CD14-positive monocyte (primary cell): ENCODE results near the gene AGBL1. TPM values are rescaled to one million over a fixed set of nuclear protein-coding genes. Genes with fewer than 3 reads are reported as not detected.

Experiments
- DNase-seq, 3 donors: peaks; one replicate each; pipeline ENCODE4 v3.0.0-alpha.2; 2011 to 2022
- H2AFZ ChIP-seq: 2 replicates; pipeline ENCODE4 v1.6.0; 2012; ENCODE audit warnings: mild to moderate bottlenecking, low read depth, low read length, inconsistent platforms; ENCODE audit not compliant: insufficient read depth, poor library complexity, severe bottlenecking
- H3K27ac ChIP-seq, 2 donors: 1 replicate in 1 of 2; 2 replicates in 1 of 2; pipeline ENCODE4 v1.5.1; 2012 to 2013; ENCODE audit warnings: low read length in 2 of 2, control low read depth in 1 of 2, inconsistent platforms in 1 of 2, low read depth in 1 of 2, mild to moderate bottlenecking in 1 of 2
- H3K27me3 ChIP-seq, 2 donors: one replicate each; pipeline versions ENCODE4 v1.6.0 to v1.6.1; 2011 to 2013; ENCODE audit warnings: low read length in 2 of 2; ENCODE audit not compliant: control insufficient read depth in 2 of 2, insufficient read depth in 2 of 2
- H3K36me3 ChIP-seq, 2 donors: replicated peaks in 1 of 2; 1 replicate in 1 of 2; 2 replicates in 1 of 2; pipeline versions ENCODE4 v1.5.1 to v1.6.1; 2012 to 2013; ENCODE audit warnings: low read length in 2 of 2, control low read depth in 1 of 2, inconsistent platforms in 1 of 2, mild to moderate bottlenecking in 1 of 2; ENCODE audit not compliant: insufficient read depth in 2 of 2, control insufficient read depth in 1 of 2
- H3K4me1 ChIP-seq, 2 donors: 1 replicate in 1 of 2; 2 replicates in 1 of 2; pipeline versions ENCODE4 v1.5.1 to v1.6.1; 2012 to 2013; ENCODE audit warnings: low read length in 2 of 2, control low read depth in 1 of 2, inconsistent platforms in 1 of 2, mild to moderate bottlenecking in 1 of 2, moderate library complexity in 1 of 2; ENCODE audit not compliant: insufficient read depth in 2 of 2, control insufficient read depth in 1 of 2
- H3K4me2 ChIP-seq: replicated peaks from 2 replicates; pipeline ENCODE3; 2012; ENCODE audit warnings: low read length, moderate library complexity, mild to moderate bottlenecking; ENCODE audit not compliant: poor library complexity, severe bottlenecking; ENCODE audit errors: extremely low read depth
- H3K4me3 ChIP-seq, 3 experiments: fragments of 200-600 bp in 1 of 3; sonication (generic) in 1 of 3; replicated peaks in 1 of 3; 1 replicate in 2 of 3; 2 replicates in 1 of 3; pipeline ENCODE4 v1.5.1; 2011 to 2013; ENCODE audit warnings: low read length in 3 of 3, mild to moderate bottlenecking in 3 of 3, control low read depth in 2 of 3, low read depth in 2 of 3, inconsistent platforms in 1 of 3, moderate library complexity in 1 of 3
- H3K79me2 ChIP-seq: 2 replicates; pipeline ENCODE4 v1.6.0; 2012; ENCODE audit warnings: mild to moderate bottlenecking, control low read depth, inconsistent platforms, low read length, moderate library complexity; ENCODE audit not compliant: insufficient read depth
- H3K9ac ChIP-seq: 2 replicates; pipeline ENCODE4 v1.6.0; 2017; ENCODE audit warnings: low read length, mild to moderate bottlenecking; ENCODE audit not compliant: insufficient read depth, poor library complexity, severe bottlenecking
- H3K9me3 ChIP-seq, 2 donors: replicated peaks in 1 of 2; 1 replicate in 1 of 2; 2 replicates in 1 of 2; pipeline versions ENCODE4 v1.5.1 to v1.6.1; 2012 to 2013; ENCODE audit warnings: low read length in 2 of 2, control low read depth in 1 of 2; ENCODE audit not compliant: control insufficient read depth in 1 of 2, insufficient read depth in 1 of 2
- H4K20me1 ChIP-seq: 2 replicates; pipeline ENCODE4 v1.6.0; 2012; ENCODE audit warnings: mild to moderate bottlenecking, low read length, control low read depth, moderate library complexity; ENCODE audit not compliant: insufficient read depth
- H3K27ac Mint-ChIP-seq, 7 donors: one replicate each; pipeline ENCODE4 v1.8.0; 2020; ENCODE audit warnings: mild to moderate bottlenecking in 7 of 7, mixed read lengths in 7 of 7, moderate library complexity in 6 of 7, inconsistent platforms in 2 of 7
- H3K27me3 Mint-ChIP-seq, 3 donors: one replicate each; pipeline ENCODE4 v1.8.0; 2021 to 2022; ENCODE audit warnings: low read depth in 3 of 3, mild to moderate bottlenecking in 3 of 3, mixed read lengths in 3 of 3, moderate library complexity in 3 of 3, inconsistent platforms in 1 of 3
- H3K36me3 Mint-ChIP-seq, 2 donors: one replicate each; pipeline ENCODE4 v1.8.0; 2020; ENCODE audit warnings: mixed read lengths in 2 of 2, inconsistent platforms in 1 of 2, mild to moderate bottlenecking in 1 of 2
- H3K4me1 Mint-ChIP-seq: one replicate; pipeline ENCODE4 v1.8.0; 2020; ENCODE audit warnings: mild to moderate bottlenecking, mixed read lengths
- H3K4me3 Mint-ChIP-seq, 2 donors: one replicate each; pipeline ENCODE4 v1.8.0; 2020; ENCODE audit warnings: mild to moderate bottlenecking in 2 of 2, mixed read lengths in 2 of 2, moderate library complexity in 1 of 2
- H3K9me3 Mint-ChIP-seq, 7 donors: one replicate each; pipeline ENCODE4 v1.8.0; 2020 to 2022; ENCODE audit warnings: mixed read lengths in 7 of 7, mild to moderate bottlenecking in 6 of 7, moderate library complexity in 6 of 7, inconsistent platforms in 2 of 7
- CTCF ChIP-seq: fragments of 200-600 bp; IDR thresholded peaks from one replicate; pipeline ENCODE4 v1.8.0; 2022; ENCODE audit warnings: antibody characterized with exemption, mild to moderate bottlenecking
- WGBS: methylation state at CpG from one replicate; pipeline ENCODE4 v1.1.5; 2013; ENCODE audit warnings: missing lambda C conversion rate; ENCODE audit not compliant: insufficient coverage; 5-methylcytosine and 5-hydroxymethylcytosine counted together
- intact Hi-C, 2 donors: fragments of 100-400 bp; cut with micrococcal nuclease; formaldehyde crosslinking; loops; one replicate each; pipeline versions ENCODE4 v1.15.0 to v1.15.1; 2023
- polyA plus RNA-seq, 3 donors: library from polyadenylated mRNA; depleted of rRNA in 1 of 3; unstranded in 2 of 3; stranded (reverse) in 1 of 3; fragments of 300-500 nt in 2 of 3; fragments of >200 nt in 1 of 3; fragmentation: Illumina TruSeq in 2 of 3; gene quantifications; 1 replicate in 2 of 3; 2 replicates in 1 of 3; pipeline ENCODE4 v1.2.3, GENCODE V29; 2012 to 2021

AGBL1 gene
- polyA plus RNA-seq, 3 donors = not detected

GRCh38 chr15:86942285-86942684, 862.6 kb downstream of the AGBL1 start:
- no peaks in the 10 kb centered on the region for H3K4me1 ChIP-seq
- no peaks in the 10 kb centered on the region for H3K79me2 ChIP-seq
- TF ChIP-seq CTCF = no peak
- H3K4me2 ChIP-seq = no peak overlapping the region
- no peak overlapping the region for H3K4me3 Mint-ChIP-seq
- no peak overlapping the region for H3K9ac ChIP-seq
- H4K20me1 ChIP-seq = no peaks in the 10 kb centered on the region
- H2AFZ ChIP-seq = no peak overlapping the region
- no peaks in the 10 kb centered on the region for H3K36me3 Mint-ChIP-seq
- peaks cover 0 to 13% (median 6%) of the 10 kb centered on the region in 7 donors for H3K9me3 Mint-ChIP-seq
- no peaks in the 10 kb centered on the region for H3K27me3 ChIP-seq
- intact Hi-C loops = no loop called here
- peaks cover 0 to 6% of the 10 kb centered on the region in 2 donors for H3K9me3 ChIP-seq
- no peak overlapping the region for H3K27ac Mint-ChIP-seq
- no peak overlapping the region for H3K27ac ChIP-seq
- no peaks in the 10 kb centered on the region for H3K4me1 Mint-ChIP-seq
- no peak overlapping the region for H3K4me3 ChIP-seq
- H3K27me3 Mint-ChIP-seq = peaks cover 0 to 1% (median 1%) of the 10 kb centered on the region in 3 donors
- no peaks in the 10 kb centered on the region for H3K36me3 ChIP-seq
- WGBS = 89% methylated on average over 1 of the region's 3 CpGs
- DNase-seq = no peak

GRCh38 chr15:86948719-86949118, 869.0 kb downstream of the AGBL1 start:
- intact Hi-C loops = no loop called here
- no peaks in the 10 kb centered on the region for H3K79me2 ChIP-seq
- no peaks in the 10 kb centered on the region for H3K36me3 ChIP-seq
- H3K4me2 ChIP-seq = no peak overlapping the region
- no peaks in the 10 kb centered on the region for H3K4me1 Mint-ChIP-seq
- TF ChIP-seq CTCF = no peak
- H3K4me1 ChIP-seq = no peaks in the 10 kb centered on the region
- no peak overlapping the region for H3K4me3 ChIP-seq
- no peaks in the 10 kb centered on the region for H3K36me3 Mint-ChIP-seq
- no peak overlapping the region for H3K27ac Mint-ChIP-seq
- H3K4me3 Mint-ChIP-seq = no peak overlapping the region
- no peak for DNase-seq
- H2AFZ ChIP-seq = no peak overlapping the region
- no peaks in the 10 kb centered on the region for H4K20me1 ChIP-seq
- peaks cover 0 to 6% (median 2%) of the 10 kb centered on the region in 7 donors for H3K9me3 Mint-ChIP-seq
- no peaks in the 10 kb centered on the region for H3K9me3 ChIP-seq
- no peak overlapping the region for H3K27ac ChIP-seq
- H3K9ac ChIP-seq = no peak overlapping the region
- no CpG with 5 or more reads among the region's 4 CpGs for WGBS
- H3K27me3 Mint-ChIP-seq = peaks cover 0 to under 1% (median 0%) of the 10 kb centered on the region in 3 donors
- H3K27me3 ChIP-seq = no peaks in the 10 kb centered on the region
